Astrocyte (in vitro differentiated cells and primary cell): ENCODE measurements around the gene PLD4. TPM values are rescaled to one million over a fixed set of nuclear protein-coding genes. Genes with fewer than 3 reads are reported as not detected.

Experiments used
- DNase-seq: peaks from one replicate; pipeline ENCODE4 v3.0.0-alpha.2; 2010; ENCODE audit warnings: low read depth
- FAIRE-seq: peaks from 2 replicates; lab custom pipeline; 2011; peaks lifted over from hg19 to GRCh38; lab: Jason Lieb, UNC
- H2AFZ ChIP-seq: 2 replicates; pipeline ENCODE4 v1.6.0; 2012; ENCODE audit warnings: low read depth, low read length, inconsistent platforms
- H3K27ac ChIP-seq: 2 replicates; pipeline ENCODE4 v1.5.1; 2011; ENCODE audit warnings: low read depth, low read length, inconsistent platforms
- H3K27me3 ChIP-seq: 2 replicates; pipeline ENCODE4 v1.6.0; 2011; ENCODE audit warnings: low read length, inconsistent platforms; ENCODE audit not compliant: insufficient read depth
- H3K36me3 ChIP-seq: 2 replicates; pipeline ENCODE4 v1.5.1; 2011; ENCODE audit warnings: low read length, inconsistent platforms; ENCODE audit not compliant: insufficient read depth
- H3K4me1 ChIP-seq: 2 replicates; pipeline ENCODE4 v1.5.1; 2011; ENCODE audit warnings: low read length, inconsistent platforms; ENCODE audit not compliant: insufficient read depth
- H3K4me2 ChIP-seq: 2 replicates; pipeline ENCODE4 v1.6.0; 2012; ENCODE audit warnings: low read length, inconsistent platforms
- H3K4me3 ChIP-seq: 2 replicates; pipeline ENCODE4 v1.5.1; 2011; ENCODE audit warnings: low read depth, mild to moderate bottlenecking, low read length, inconsistent platforms; ENCODE audit not compliant: insufficient read depth
- H3K79me2 ChIP-seq: 2 replicates; pipeline ENCODE4 v1.6.0; 2012; ENCODE audit warnings: mild to moderate bottlenecking, low read length, inconsistent platforms; ENCODE audit not compliant: insufficient read depth
- H3K9ac ChIP-seq: 2 replicates; pipeline ENCODE4 v1.6.0; 2012; ENCODE audit warnings: mild to moderate bottlenecking, low read length, inconsistent platforms
- H3K9me3 ChIP-seq: 2 replicates; pipeline ENCODE4 v1.5.1; 2012; ENCODE audit warnings: low read depth, mild to moderate bottlenecking, low read length, inconsistent platforms; ENCODE audit not compliant: insufficient read depth
- H4K20me1 ChIP-seq: 2 replicates; pipeline ENCODE4 v1.6.0; 2012; ENCODE audit warnings: low read length, inconsistent platforms; ENCODE audit not compliant: insufficient read depth
- H3K27ac Mint-ChIP-seq: one replicate; pipeline ENCODE4 v1.8.0; 2021; ENCODE audit warnings: mild to moderate bottlenecking, mixed read lengths; ENCODE audit not compliant: unreplicated experiment
- H3K27me3 Mint-ChIP-seq: one replicate; pipeline ENCODE4 v1.8.0; 2021; ENCODE audit warnings: low read depth, mixed read lengths; ENCODE audit not compliant: unreplicated experiment
- H3K36me3 Mint-ChIP-seq: one replicate; pipeline ENCODE4 v1.8.0; 2021; ENCODE audit warnings: low read depth, mixed read lengths; ENCODE audit not compliant: unreplicated experiment
- H3K4me1 Mint-ChIP-seq: one replicate; pipeline ENCODE4 v1.8.0; 2021; ENCODE audit warnings: low read depth, mixed read lengths; ENCODE audit not compliant: unreplicated experiment
- H3K4me3 Mint-ChIP-seq: one replicate; pipeline ENCODE4 v1.8.0; 2021; ENCODE audit warnings: mild to moderate bottlenecking, moderate library complexity, mixed read lengths; ENCODE audit not compliant: unreplicated experiment
- H3K9me3 Mint-ChIP-seq: one replicate; pipeline ENCODE4 v1.8.0; 2021; ENCODE audit warnings: mild to moderate bottlenecking, mixed read lengths; ENCODE audit not compliant: unreplicated experiment
- EZH2 ChIP-seq: IDR thresholded peaks from 2 replicates; pipeline ENCODE4 v1.6.1; 2012; ENCODE audit warnings: mild to moderate bottlenecking, low read length, inconsistent platforms; ENCODE audit not compliant: insufficient read depth
- total RNA-seq: library from RNA; stranded (reverse); gene quantifications from 2 replicates; pipeline ENCODE4 v1.2.1, GENCODE V29; 2021
- TF ChIP-seq, protein P1 (sequence below): IDR thresholded peaks from 2 replicates; pipeline ENCODE4 v1.5.1; 2011; ENCODE audit warnings: low read depth, mild to moderate bottlenecking, inconsistent platforms, low read length, moderate library complexity; ENCODE audit not compliant: insufficient read depth

Gene PLD4
- total RNA-seq, 1 donor from 2014 or later: 0.14 TPM

DNA sequence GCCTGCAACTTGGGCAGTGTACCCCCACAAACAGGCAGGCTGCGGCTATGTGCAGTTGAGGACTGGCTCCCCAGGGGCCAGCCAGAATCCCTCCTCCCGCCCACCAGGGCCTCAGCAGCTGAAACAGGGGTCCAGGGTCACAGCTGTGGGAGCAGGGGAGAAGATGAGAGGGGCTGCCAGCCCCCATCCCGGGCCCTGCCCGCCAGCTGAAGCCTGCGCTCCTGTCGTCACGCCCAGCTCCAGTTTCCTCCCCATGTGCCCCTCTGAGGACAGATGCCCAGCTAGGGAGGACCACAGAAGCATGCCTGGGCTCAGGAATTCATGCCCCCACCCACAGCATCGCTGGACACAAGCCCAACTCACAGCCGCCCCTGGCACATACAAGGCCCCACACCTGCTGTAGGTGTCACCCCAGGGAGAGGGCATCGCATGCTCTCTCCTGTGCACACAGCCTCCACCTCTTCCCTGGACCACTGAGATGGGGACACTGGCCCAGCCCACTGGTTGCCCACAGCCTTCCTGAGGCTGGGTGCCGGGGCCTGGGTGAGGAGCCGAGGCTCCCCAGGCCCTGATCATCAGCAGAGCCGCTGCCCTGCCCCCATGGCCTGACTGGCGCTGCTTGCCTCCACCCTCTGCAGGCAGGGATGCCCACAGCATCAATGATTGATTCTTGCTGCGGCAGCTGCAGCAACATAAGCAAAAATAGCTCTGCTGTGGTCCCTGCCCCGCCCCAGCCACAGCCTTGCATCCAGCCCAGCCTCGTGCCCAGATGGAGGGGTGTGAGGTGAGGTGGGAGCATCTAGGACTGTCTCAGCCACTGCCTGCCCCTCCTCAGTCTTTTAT lies 57.2 kb downstream of the PLD4 start:
- no peak for FAIRE-seq
- Mint-ChIP-seq H3K4me1 (no peaks in the 10 kb centered on the region), H3K9me3 (no peaks in the 10 kb centered on the region), H3K27ac (peak overlapping the region; percentile 58), H3K36me3 (no peaks in the 10 kb centered on the region), H3K4me3 (no peak overlapping the region), H3K27me3 (peaks cover 28% of the 10 kb centered on the region)
- no peak overlapping the region for H2AFZ ChIP-seq
- no peak for DNase-seq
- no peak overlapping the region for H3K9ac ChIP-seq
- no peak overlapping the region for H3K27ac ChIP-seq
- H3K4me2 ChIP-seq: no peak overlapping the region
- H3K27me3 ChIP-seq: no peaks in the 10 kb centered on the region
- peaks cover 5% of the 10 kb centered on the region for H4K20me1 ChIP-seq
- H3K9me3 ChIP-seq: no peaks in the 10 kb centered on the region
- no peaks in the 10 kb centered on the region for H3K36me3 ChIP-seq
- peaks cover 31% of the 10 kb centered on the region for H3K4me1 ChIP-seq
- no peak overlapping the region for H3K4me3 ChIP-seq
- TF ChIP-seq EZH2: no peak
- TF ChIP-seq, protein P1, sequence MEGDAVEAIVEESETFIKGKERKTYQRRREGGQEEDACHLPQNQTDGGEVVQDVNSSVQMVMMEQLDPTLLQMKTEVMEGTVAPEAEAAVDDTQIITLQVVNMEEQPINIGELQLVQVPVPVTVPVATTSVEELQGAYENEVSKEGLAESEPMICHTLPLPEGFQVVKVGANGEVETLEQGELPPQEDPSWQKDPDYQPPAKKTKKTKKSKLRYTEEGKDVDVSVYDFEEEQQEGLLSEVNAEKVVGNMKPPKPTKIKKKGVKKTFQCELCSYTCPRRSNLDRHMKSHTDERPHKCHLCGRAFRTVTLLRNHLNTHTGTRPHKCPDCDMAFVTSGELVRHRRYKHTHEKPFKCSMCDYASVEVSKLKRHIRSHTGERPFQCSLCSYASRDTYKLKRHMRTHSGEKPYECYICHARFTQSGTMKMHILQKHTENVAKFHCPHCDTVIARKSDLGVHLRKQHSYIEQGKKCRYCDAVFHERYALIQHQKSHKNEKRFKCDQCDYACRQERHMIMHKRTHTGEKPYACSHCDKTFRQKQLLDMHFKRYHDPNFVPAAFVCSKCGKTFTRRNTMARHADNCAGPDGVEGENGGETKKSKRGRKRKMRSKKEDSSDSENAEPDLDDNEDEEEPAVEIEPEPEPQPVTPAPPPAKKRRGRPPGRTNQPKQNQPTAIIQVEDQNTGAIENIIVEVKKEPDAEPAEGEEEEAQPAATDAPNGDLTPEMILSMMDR: no peak
- peaks cover 11% of the 10 kb centered on the region for H3K79me2 ChIP-seq

DNA sequence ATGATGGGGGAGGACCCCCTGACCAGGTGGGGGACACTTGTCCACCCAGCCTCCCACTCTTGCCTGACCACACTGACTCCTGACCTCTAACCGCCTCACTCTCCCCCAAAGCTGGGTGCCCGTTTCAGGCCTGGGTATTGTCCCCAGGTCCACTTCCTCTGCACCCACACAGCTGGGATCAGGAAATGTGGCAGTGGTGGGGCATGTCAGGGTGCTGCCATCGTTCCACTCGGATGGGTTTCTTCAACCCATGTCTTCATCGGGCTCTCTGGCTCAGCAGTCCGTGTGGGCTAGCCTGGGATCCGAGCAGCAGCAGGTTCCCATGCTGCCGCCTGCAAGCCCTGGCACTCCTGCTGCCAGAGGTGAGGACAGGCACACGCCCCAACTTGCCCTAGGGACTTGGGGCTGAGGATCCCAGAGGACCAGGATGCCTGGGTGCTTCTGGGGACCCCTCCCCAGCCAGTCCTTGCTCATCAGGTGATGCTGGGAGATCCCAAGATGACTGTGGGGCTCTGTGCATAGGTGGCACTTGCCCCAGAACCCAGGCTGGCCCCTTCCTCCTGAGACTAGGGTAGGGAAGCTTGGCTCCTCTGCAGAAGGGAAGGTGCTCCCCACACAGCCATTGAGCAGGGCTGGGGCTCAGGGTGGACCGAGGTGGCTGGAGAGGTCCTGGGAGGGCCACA lies 58.0 kb downstream of the PLD4 start:
- Histone ChIP-seq H3K4me2 (no peak overlapping the region), H3K4me3 (no peak overlapping the region), H3K27me3 (no peaks in the 10 kb centered on the region), H3K4me1 (peaks cover 25% of the 10 kb centered on the region), H4K20me1 (no peaks in the 10 kb centered on the region), H3K9ac (no peak overlapping the region), H2AFZ (no peak overlapping the region), H3K9me3 (no peaks in the 10 kb centered on the region), H3K27ac (no peak overlapping the region), H3K36me3 (no peaks in the 10 kb centered on the region), H3K79me2 (peaks cover 7% of the 10 kb centered on the region)
- H3K4me1 Mint-ChIP-seq: no peaks in the 10 kb centered on the region
- FAIRE-seq (no peak), DNase-seq (no peak)
- peaks cover 28% of the 10 kb centered on the region for H3K27me3 Mint-ChIP-seq
- H3K4me3 Mint-ChIP-seq: no peak overlapping the region
- H3K9me3 Mint-ChIP-seq: no peaks in the 10 kb centered on the region
- no peaks in the 10 kb centered on the region for H3K36me3 Mint-ChIP-seq
- no peak overlapping the region for H3K27ac Mint-ChIP-seq
- TF ChIP-seq EZH2: no peak
- TF ChIP-seq, protein P1: no peak

Other genes with a start within 250 kb of the PLD4 start
- gene INF2, start 235.3 kb upstream of the PLD4 start, total RNA-seq: 111 and 126 TPM in 2 replicates
- gene ADSS1, start 200.7 kb upstream of the PLD4 start, total RNA-seq: 4.4 and 5.8 TPM in 2 replicates
- 46.4 and 51.0 TPM in 2 replicates for gene SIVA1, start 171.7 kb upstream of the PLD4 start, total RNA-seq
- gene AKT1, start 129.1 kb upstream of the PLD4 start, total RNA-seq: 148 and 155 TPM in 2 replicates
- 6.6 and 6.9 TPM in 2 replicates for gene ZBTB42, start 123.8 kb upstream of the PLD4 start, total RNA-seq
- 50.3 and 55.4 TPM in 2 replicates for gene CEP170B, start 59.6 kb upstream of the PLD4 start, total RNA-seq
- gene AHNAK2, start 53.5 kb downstream of the PLD4 start, total RNA-seq: 34.3 and 44.7 TPM in 2 replicates
- gene CLBA1, start 60.9 kb downstream of the PLD4 start, total RNA-seq: 6.3 and 7.2 TPM in 2 replicates
- 8.7 and 11.3 TPM in 2 replicates for gene CDCA4, start 96.2 kb downstream of the PLD4 start, total RNA-seq
- gene GPR132, start 140.6 kb downstream of the PLD4 start, total RNA-seq: 1.7 and 2.2 TPM in 2 replicates
- gene JAG2, start 243.9 kb downstream of the PLD4 start, total RNA-seq: 5.8 and 6.6 TPM in 2 replicates